ENCODE data around the gene USH2A.

Gene USH2A

DNA sequence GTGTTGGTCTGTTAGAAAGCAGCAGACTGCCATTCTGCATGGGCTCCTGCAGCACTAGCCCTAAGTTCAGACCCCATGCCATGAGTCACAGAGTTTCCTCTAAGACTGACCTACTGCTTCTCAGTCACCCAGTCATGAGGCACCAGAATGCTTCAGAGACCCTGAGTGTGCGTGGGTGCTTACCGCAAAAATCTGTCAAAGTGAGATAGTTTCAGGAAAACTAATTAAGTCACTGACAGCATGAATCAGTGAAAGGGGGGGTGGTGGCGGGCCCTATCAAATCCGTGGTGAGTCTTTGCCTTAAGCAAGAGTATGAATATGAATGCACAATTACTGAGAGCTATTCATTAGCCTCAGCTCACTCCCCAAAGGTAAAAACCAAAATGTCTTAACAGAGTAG is 758.0 kb downstream of the USH2A start:
- H3K27me3 ChIP-seq (ENCODE audit: control insufficient read depth in 3 of 3, insufficient read depth in 3 of 3, low read depth in 1 of 3, low read length in 3 of 3) = no peaks in the 10 kb centered on the region
- no peak overlapping the region for H3K14ac ChIP-seq (ENCODE audit: low read length)
- no peaks in the 10 kb centered on the region for H3K9me3 ChIP-seq (replicated peaks in 1 of 2; ENCODE audit: control insufficient read depth in 2 of 2, insufficient read depth in 1 of 2, low read depth in 1 of 2, low read length in 2 of 2)
- H2BK120ac ChIP-seq (ENCODE audit: low read depth, low read length) = no peak overlapping the region
- no peak overlapping the region for H3K4me2 ChIP-seq (ENCODE audit: insufficient read depth, low read length, poor library complexity, severe bottlenecking)
- no peak overlapping the region for H3K4me3 ChIP-seq (ENCODE audit: low read length in 2 of 2)
- no peak overlapping the region for H3K23ac ChIP-seq (ENCODE audit: low read depth, low read length, poor library complexity)
- no peak overlapping the region for H2BK5ac ChIP-seq (ENCODE audit: low read length)
- DNase-seq (ENCODE audit: low spot score) = no peak
- no peak overlapping the region for H3K18ac ChIP-seq (ENCODE audit: low read length)
- no peak overlapping the region for H2AFZ ChIP-seq (ENCODE audit: low read length)
- H2BK12ac ChIP-seq (ENCODE audit: low read length) = no peak overlapping the region
- H3K27ac ChIP-seq (replicated peaks; ENCODE audit: low read length) = no peak overlapping the region
- H3K36me3 ChIP-seq (replicated peaks in 1 of 2; ENCODE audit: control insufficient read depth in 2 of 2, insufficient read depth in 2 of 2, low read length in 2 of 2) = no peaks in the 10 kb centered on the region
- no peak overlapping the region for H3K9ac ChIP-seq (ENCODE audit: low read depth, low read length, poor library complexity)
- H2AK5ac ChIP-seq (ENCODE audit: low read depth, low read length) = no peak overlapping the region
- H4K8ac ChIP-seq (ENCODE audit: low read depth, low read length) = no peak overlapping the region
- H3K4ac ChIP-seq (ENCODE audit: low read length) = no peak overlapping the region
- H3K4me1 ChIP-seq (ENCODE audit: control insufficient read depth in 2 of 2, insufficient read depth in 1 of 2, low read depth in 1 of 2, low read length in 2 of 2) = peaks cover 0 to 2% of the 10 kb centered on the region in 2 donors
- WGBS, 2 donors (ENCODE audit: extremely low coverage in 2 of 2, insufficient read length in 2 of 2, insufficient replicate concordance in 1 of 2) = no CpG with 5 or more reads among the region's 4 CpGs
- no peak overlapping the region for H2BK15ac ChIP-seq (ENCODE audit: low read length)
- H4K91ac ChIP-seq (ENCODE audit: low read depth, low read length, poor library complexity) = no peak overlapping the region
- H3K79me1 ChIP-seq (ENCODE audit: low read depth, low read length) = no peaks in the 10 kb centered on the region

DNA sequence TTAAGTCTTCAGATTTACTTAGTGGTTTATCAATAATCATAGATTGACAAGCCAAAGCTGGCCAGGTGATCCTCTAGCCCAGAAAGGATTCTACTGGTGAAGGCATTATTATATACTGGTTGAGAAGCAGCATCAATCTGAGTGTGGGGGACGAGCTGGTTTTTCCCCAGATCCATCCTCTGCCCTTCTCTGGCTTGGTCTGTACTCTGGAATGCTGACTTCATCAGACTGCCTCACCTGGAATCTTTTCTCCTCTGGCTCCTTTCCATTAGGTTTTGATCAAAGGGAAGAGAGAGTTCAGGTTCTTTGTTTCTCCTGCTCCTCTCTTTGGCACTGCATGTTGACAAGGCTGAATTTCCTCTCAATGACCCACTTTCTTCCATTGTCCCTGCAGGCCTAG is 762.2 kb downstream of the USH2A start:
- no peaks in the 10 kb centered on the region for H3K4me1 ChIP-seq (ENCODE audit: control insufficient read depth in 2 of 2, insufficient read depth in 1 of 2, low read depth in 1 of 2, low read length in 2 of 2)
- H3K4me2 ChIP-seq (ENCODE audit: insufficient read depth, low read length, poor library complexity, severe bottlenecking) = no peak overlapping the region
- no peak overlapping the region for H3K27ac ChIP-seq (replicated peaks; ENCODE audit: low read length)
- H3K9me3 ChIP-seq (replicated peaks in 1 of 2; ENCODE audit: control insufficient read depth in 2 of 2, insufficient read depth in 1 of 2, low read depth in 1 of 2, low read length in 2 of 2) = no peaks in the 10 kb centered on the region
- no peaks in the 10 kb centered on the region for H3K27me3 ChIP-seq (ENCODE audit: control insufficient read depth in 3 of 3, insufficient read depth in 3 of 3, low read depth in 1 of 3, low read length in 3 of 3)
- H3K14ac ChIP-seq (ENCODE audit: low read length) = no peak overlapping the region
- no peaks in the 10 kb centered on the region for H3K79me1 ChIP-seq (ENCODE audit: low read depth, low read length)
- H2BK12ac ChIP-seq (ENCODE audit: low read length) = no peak overlapping the region
- no peaks in the 10 kb centered on the region for H3K36me3 ChIP-seq (replicated peaks in 1 of 2; ENCODE audit: control insufficient read depth in 2 of 2, insufficient read depth in 2 of 2, low read length in 2 of 2)
- no CpG with 5 or more reads among the region's 1 CpG for WGBS, 2 donors (ENCODE audit: extremely low coverage in 2 of 2, insufficient read length in 2 of 2, insufficient replicate concordance in 1 of 2)
- no peak overlapping the region for H4K8ac ChIP-seq (ENCODE audit: low read depth, low read length)
- no peak overlapping the region for H2BK5ac ChIP-seq (ENCODE audit: low read length)
- H3K9ac ChIP-seq (ENCODE audit: low read depth, low read length, poor library complexity) = no peak overlapping the region
- H2AFZ ChIP-seq (ENCODE audit: low read length) = no peak overlapping the region
- no peak overlapping the region for H3K18ac ChIP-seq (ENCODE audit: low read length)
- H4K91ac ChIP-seq (ENCODE audit: low read depth, low read length, poor library complexity) = no peak overlapping the region
- no peak overlapping the region for H3K4me3 ChIP-seq (ENCODE audit: low read length in 2 of 2)
- DNase-seq (ENCODE audit: low spot score) = no peak
- no peak overlapping the region for H2AK5ac ChIP-seq (ENCODE audit: low read depth, low read length)
- no peak overlapping the region for H2BK15ac ChIP-seq (ENCODE audit: low read length)
- H2BK120ac ChIP-seq (ENCODE audit: low read depth, low read length) = no peak overlapping the region
- no peak overlapping the region for H3K4ac ChIP-seq (ENCODE audit: low read length)
- H3K23ac ChIP-seq (ENCODE audit: low read depth, low read length, poor library complexity) = no peak overlapping the region

DNA sequence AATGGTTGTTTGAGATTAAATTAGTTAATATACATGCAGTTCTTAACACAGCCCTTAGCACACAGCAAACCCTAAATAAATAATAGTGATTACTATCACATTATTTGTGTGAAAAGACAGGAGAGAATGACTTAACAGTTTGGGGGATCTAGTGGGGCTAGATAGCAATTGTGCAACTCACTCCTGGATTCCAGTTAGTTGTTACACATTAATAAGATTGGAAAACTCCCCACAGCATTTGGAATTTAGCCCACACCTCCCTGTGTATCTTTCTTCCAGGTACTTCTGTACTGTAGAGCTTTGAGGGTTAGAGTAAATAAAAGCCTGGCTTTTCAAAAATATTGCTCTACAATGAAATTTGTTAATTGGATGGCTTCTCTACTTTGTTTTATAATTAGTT is 763.0 kb downstream of the USH2A start:
- H3K14ac ChIP-seq (ENCODE audit: low read length) = no peak overlapping the region
- no peaks in the 10 kb centered on the region for H3K4me1 ChIP-seq (ENCODE audit: control insufficient read depth in 2 of 2, insufficient read depth in 1 of 2, low read depth in 1 of 2, low read length in 2 of 2)
- no peaks in the 10 kb centered on the region for H3K79me1 ChIP-seq (ENCODE audit: low read depth, low read length)
- no peaks in the 10 kb centered on the region for H3K27me3 ChIP-seq (ENCODE audit: control insufficient read depth in 3 of 3, insufficient read depth in 3 of 3, low read depth in 1 of 3, low read length in 3 of 3)
- no peaks in the 10 kb centered on the region for H3K9me3 ChIP-seq (replicated peaks in 1 of 2; ENCODE audit: control insufficient read depth in 2 of 2, insufficient read depth in 1 of 2, low read depth in 1 of 2, low read length in 2 of 2)
- H2BK12ac ChIP-seq (ENCODE audit: low read length) = no peak overlapping the region
- no peak overlapping the region for H4K8ac ChIP-seq (ENCODE audit: low read depth, low read length)
- no peaks in the 10 kb centered on the region for H3K36me3 ChIP-seq (replicated peaks in 1 of 2; ENCODE audit: control insufficient read depth in 2 of 2, insufficient read depth in 2 of 2, low read length in 2 of 2)
- H2BK120ac ChIP-seq (ENCODE audit: low read depth, low read length) = no peak overlapping the region
- no peak overlapping the region for H3K4me3 ChIP-seq (ENCODE audit: low read length in 2 of 2)
- H2BK15ac ChIP-seq (ENCODE audit: low read length) = no peak overlapping the region
- H3K27ac ChIP-seq (replicated peaks; ENCODE audit: low read length) = no peak overlapping the region
- H2AK5ac ChIP-seq (ENCODE audit: low read depth, low read length) = no peak overlapping the region
- DNase-seq (ENCODE audit: low spot score) = no peak
- H3K23ac ChIP-seq (ENCODE audit: low read depth, low read length, poor library complexity) = no peak overlapping the region
- no peak overlapping the region for H3K4me2 ChIP-seq (ENCODE audit: insufficient read depth, low read length, poor library complexity, severe bottlenecking)
- H2AFZ ChIP-seq (ENCODE audit: low read length) = no peak overlapping the region
- H2BK5ac ChIP-seq (ENCODE audit: low read length) = no peak overlapping the region
- no peak overlapping the region for H3K4ac ChIP-seq (ENCODE audit: low read length)
- H4K91ac ChIP-seq (ENCODE audit: low read depth, low read length, poor library complexity) = no peak overlapping the region
- H3K9ac ChIP-seq (ENCODE audit: low read depth, low read length, poor library complexity) = no peak overlapping the region
- no peak overlapping the region for H3K18ac ChIP-seq (ENCODE audit: low read length)

DNA sequence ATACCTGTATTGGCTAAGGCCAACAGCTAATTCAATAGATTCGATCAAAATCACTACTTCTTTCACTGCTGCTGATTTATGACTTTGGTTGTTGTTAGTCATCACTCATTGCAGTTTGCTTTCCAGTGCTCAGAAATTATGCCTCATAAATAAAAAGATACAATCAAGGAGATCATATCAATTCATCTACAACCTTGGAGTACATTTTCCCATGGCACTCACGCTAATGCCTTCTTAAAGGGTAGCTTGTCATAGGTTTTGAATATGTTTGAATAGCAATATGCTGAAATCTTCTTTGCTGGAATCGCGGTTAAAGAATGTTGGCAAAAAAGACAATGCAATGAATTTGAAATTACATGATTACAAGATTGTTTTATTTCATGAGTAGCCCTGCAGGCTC is 766.2 kb downstream of the USH2A start:
- Histone ChIP-seq H2BK15ac (ENCODE audit: low read length) (no peak overlapping the region), H2BK5ac (ENCODE audit: low read length) (no peak overlapping the region), H3K4me3 (ENCODE audit: low read length in 2 of 2) (no peak overlapping the region), H3K14ac (ENCODE audit: low read length) (no peak overlapping the region), H3K23ac (ENCODE audit: low read depth, low read length, poor library complexity) (no peak overlapping the region), H3K4me1 (ENCODE audit: control insufficient read depth in 2 of 2, insufficient read depth in 1 of 2, low read depth in 1 of 2, low read length in 2 of 2) (no peaks in the 10 kb centered on the region), H4K91ac (ENCODE audit: low read depth, low read length, poor library complexity) (no peak overlapping the region), H3K4ac (ENCODE audit: low read length) (no peak overlapping the region), H2BK12ac (ENCODE audit: low read length) (no peak overlapping the region), H2BK120ac (ENCODE audit: low read depth, low read length) (no peak overlapping the region), H3K4me2 (ENCODE audit: insufficient read depth, low read length, poor library complexity, severe bottlenecking) (no peak overlapping the region), H3K9me3 (replicated peaks in 1 of 2; ENCODE audit: control insufficient read depth in 2 of 2, insufficient read depth in 1 of 2, low read depth in 1 of 2, low read length in 2 of 2) (no peaks in the 10 kb centered on the region), H3K9ac (ENCODE audit: low read depth, low read length, poor library complexity) (no peak overlapping the region), H2AFZ (ENCODE audit: low read length) (no peak overlapping the region), H3K27ac (replicated peaks; ENCODE audit: low read length) (no peak overlapping the region), H3K79me1 (ENCODE audit: low read depth, low read length) (no peaks in the 10 kb centered on the region), H3K18ac (ENCODE audit: low read length) (no peak overlapping the region), H2AK5ac (ENCODE audit: low read depth, low read length) (no peak overlapping the region), H3K36me3 (replicated peaks in 1 of 2; ENCODE audit: control insufficient read depth in 2 of 2, insufficient read depth in 2 of 2, low read length in 2 of 2) (no peaks in the 10 kb centered on the region), H3K27me3 (ENCODE audit: control insufficient read depth in 3 of 3, insufficient read depth in 3 of 3, low read depth in 1 of 3, low read length in 3 of 3) (no peaks in the 10 kb centered on the region), H4K8ac (ENCODE audit: low read depth, low read length) (no peak overlapping the region)
- no CpG with 5 or more reads among the region's 4 CpGs for WGBS, 2 donors (ENCODE audit: extremely low coverage in 2 of 2, insufficient read length in 2 of 2, insufficient replicate concordance in 1 of 2)
- DNase-seq (ENCODE audit: low spot score) = no peak

All from neuronal stem cell (in vitro differentiated cells).